Epithelial cell of proximal tubule (primary cell): ENCODE results near the gene FHOD1. TPM values are rescaled to one million over a fixed set of nuclear protein-coding genes. Genes with fewer than 3 reads are reported as not detected.

Experiments
- DNase-seq: peaks from one replicate; pipeline ENCODE4 v3.0.0-alpha.2; 2011; ENCODE audit warnings: low read depth
- H3K4me3 ChIP-seq: 2 replicates; pipeline ENCODE4 v1.5.1; 2011; ENCODE audit warnings: low read depth, mild to moderate bottlenecking, low read length
- total RNA-seq: library from RNA; depleted of rRNA; stranded (reverse); fragments of >200 nt; gene quantifications from 2 replicates; pipeline ENCODE4 v1.2.3, GENCODE V29; 2015
- TF ChIP-seq, protein P1 (sequence below): conservative IDR thresholded peaks from 2 replicates; pipeline ENCODE4 v1.5.1; 2012; ENCODE audit warnings: low read depth, mild to moderate bottlenecking, low read length

The FHOD1 gene
- total RNA-seq, 1 donor from 2014 or later: 20.1 TPM

DNA sequence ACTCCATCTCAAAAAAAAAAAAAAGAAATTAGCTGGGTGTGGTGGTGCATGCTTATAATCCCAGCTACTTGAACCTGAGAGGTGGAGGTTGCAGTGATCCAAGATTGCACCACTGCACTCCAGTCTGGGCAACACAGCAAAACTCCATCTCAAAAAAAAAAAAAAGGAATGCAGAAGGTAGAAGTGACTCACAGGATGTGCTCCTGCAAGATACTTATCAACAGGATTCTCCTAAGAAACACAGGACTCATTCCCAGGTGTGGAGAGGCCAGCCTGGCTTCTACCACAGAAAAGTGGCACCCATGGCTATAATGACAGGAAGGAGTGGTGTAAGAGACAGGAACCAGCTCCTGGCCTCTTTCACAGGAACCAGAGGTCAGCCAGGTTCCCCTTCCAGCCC, 34.5 kb downstream of the FHOD1 start:
- TF ChIP-seq, protein P1, sequence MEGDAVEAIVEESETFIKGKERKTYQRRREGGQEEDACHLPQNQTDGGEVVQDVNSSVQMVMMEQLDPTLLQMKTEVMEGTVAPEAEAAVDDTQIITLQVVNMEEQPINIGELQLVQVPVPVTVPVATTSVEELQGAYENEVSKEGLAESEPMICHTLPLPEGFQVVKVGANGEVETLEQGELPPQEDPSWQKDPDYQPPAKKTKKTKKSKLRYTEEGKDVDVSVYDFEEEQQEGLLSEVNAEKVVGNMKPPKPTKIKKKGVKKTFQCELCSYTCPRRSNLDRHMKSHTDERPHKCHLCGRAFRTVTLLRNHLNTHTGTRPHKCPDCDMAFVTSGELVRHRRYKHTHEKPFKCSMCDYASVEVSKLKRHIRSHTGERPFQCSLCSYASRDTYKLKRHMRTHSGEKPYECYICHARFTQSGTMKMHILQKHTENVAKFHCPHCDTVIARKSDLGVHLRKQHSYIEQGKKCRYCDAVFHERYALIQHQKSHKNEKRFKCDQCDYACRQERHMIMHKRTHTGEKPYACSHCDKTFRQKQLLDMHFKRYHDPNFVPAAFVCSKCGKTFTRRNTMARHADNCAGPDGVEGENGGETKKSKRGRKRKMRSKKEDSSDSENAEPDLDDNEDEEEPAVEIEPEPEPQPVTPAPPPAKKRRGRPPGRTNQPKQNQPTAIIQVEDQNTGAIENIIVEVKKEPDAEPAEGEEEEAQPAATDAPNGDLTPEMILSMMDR: no peak
- no peak overlapping the region for H3K4me3 ChIP-seq
- DNase-seq: no peak

DNA sequence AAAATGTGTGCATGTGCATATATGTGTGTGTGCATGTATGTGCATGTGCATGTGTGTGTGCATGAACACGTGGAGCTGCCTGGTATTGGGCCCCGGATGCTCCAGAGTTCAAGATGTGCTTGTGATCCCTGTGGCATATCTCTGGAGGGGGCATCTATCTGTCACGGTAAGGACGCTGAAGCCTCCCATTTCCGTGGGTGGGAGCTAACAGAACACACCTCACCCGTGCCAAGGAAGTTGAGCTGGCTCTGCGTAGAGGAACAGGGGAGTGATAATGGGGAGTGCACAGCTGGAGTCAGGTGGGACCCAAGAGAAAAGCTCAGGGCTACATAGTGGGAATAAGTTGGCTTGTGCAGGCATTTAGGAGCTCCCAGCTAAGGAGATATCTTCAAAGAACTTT, 35.6 kb downstream of the FHOD1 start:
- DNase-seq: no peak
- H3K4me3 ChIP-seq: no peak overlapping the region
- TF ChIP-seq, protein P1: no peak

DNA sequence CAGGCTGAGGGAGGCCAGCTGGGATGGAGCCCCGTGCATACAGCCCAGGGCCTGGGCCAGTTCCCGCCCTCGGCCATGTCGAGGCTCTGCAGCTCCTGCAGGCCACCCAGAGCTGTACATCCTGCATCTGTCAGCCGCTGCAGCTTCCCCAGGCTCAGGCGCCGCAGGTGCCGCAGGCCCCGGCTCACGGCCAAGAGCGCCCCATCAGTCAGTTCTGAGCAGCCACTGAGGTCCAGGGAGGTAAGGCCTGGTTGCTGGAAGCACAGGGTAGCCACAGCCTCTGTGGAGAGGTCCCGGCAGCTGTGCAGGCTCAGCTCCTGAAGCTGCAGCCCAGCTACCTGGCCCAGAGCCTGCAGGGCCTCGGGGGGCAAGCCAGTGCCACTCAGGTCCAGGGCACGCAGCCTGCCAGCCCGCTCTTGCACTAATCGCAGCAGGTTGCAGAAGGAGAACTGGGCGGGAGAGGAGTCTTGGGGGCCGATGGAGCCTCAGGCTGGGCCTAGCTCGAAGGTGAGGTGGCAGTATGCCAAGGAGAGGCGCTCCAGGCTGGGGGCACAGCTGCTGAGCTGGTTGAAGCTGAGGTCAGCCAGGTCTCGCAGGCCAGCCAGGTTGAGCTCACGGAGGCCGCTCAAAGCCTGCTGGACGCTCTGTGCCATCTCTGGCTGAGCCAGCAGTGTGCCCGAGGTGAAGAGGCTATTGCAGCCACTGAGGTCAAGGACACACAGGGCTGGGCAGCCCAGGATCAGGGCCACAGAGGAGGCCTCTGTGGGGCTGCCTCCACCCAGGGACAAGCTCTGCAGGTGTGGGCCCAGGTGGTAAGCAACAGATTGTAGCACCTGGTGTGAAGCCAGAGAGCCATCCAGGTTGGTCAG, 37.0 kb downstream of the FHOD1 start:
- no peak for DNase-seq
- TF ChIP-seq, protein P1: no peak
- H3K4me3 ChIP-seq: no peak overlapping the region

DNA sequence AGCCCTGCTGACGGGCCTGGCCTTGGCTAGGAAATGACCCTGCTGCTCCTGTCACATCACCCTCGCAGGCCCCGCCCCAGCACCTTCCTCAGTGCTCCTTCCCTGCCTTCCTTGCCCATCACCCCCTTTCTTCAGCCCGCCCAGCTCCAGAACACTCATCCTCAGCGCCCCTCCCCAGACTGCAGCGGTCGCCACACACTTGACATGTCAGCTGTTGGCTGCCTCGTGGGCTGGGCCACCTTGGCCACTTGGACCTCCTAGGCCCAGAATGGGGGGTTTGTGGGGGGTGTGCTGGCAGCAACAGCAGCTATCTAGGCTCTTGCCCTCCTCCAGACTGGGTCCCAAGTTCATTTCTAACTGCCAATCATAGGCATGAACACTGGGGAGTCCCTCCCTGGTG, 37.7 kb downstream of the FHOD1 start:
- DNase-seq: no peak
- TF ChIP-seq, protein P1: no peak
- H3K4me3 ChIP-seq: no peak overlapping the region

DNA sequence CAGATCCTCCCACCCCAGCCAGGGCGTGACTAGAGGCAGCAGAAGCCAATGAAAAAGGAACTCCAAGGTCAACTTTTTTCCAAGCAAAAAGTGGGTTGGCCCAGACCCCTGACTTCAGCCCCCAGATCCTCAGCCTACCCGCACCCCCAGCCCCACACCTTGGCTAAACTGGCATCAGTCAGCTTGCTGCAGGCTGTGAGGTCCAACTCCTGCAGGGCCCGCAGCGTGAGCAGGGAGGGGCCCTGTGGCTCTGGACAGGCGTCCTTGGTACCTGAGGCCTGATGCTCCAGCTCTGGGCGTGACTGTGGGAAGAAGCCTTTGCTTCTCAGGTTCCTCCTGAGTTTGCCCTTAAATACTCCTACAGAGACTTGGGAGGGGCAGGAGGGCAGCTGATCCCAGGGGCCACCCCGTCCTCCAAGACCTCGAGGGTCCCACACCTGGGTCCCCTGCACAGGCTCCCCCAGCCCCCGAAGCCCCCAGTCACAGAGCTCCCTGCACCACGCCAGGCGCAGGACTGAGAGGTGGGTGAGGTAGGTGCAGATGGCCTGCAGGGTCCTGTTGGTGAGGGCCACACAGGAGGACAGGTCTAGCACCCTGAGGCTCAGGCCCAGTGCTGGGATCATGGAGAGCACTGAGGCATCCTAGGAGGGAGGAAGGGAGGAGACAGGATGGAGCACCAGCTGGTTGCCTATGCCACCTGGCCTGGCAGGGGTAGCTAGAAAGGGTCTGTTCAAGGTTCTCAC, 39.0 kb downstream of the FHOD1 start:
- no peak for DNase-seq
- H3K4me3 ChIP-seq: no peak overlapping the region
- TF ChIP-seq, protein P1: no peak

DNA sequence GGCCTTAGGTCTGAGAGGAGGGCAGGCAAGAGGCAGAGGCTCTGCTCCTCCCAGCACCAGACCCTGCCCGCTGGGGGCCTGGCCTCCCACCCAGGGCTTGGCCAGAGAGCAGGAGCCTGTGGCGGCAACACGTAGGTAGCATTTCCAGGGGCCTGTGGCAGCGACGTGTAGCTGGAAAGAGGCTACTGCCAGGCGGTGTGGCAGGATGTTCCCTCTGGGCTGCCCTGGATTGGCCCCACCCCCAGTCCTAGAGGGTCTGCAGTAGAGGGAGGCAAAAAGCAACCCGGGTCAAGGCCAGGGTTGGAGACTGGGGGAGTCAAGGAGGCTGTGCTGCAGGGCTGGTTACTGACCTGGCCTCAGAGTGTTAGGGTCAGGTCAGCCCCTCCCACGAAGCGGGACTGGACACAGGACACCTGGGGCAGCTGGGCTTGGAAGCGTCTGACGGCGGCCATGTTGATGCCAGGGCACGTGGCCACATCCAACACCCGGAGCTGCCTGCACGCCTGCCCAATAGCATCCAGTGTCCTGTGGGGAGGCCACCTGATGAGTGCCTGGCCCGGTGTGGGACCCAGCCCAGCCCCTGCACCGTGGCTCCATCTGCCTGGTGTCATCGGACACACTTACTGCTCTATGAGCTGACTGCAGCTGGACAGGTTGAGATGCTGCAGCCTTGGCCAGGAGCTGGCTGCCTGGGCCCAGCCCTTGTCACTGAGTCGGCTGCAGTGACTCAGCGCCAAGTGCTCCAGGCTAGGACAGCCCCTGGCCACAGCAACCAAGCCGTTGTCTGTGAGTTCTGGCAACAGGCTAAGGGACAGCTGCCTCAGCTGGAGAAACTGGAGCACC, 39.8 kb downstream of the FHOD1 start:
- H3K4me3 ChIP-seq: no peak overlapping the region
- TF ChIP-seq, protein P1: no peak
- no peak for DNase-seq
